GM18909 (cell line): Measurements from ENCODE around the gene ACOXL.

ENCODE experiments used
- ATAC-seq: cut with Tn5 transposase; IDR thresholded peaks from one replicate; pipeline ENCODE4 v1.9.1; 2021; ENCODE audit warnings: mild to moderate bottlenecking; ENCODE audit not compliant: unreplicated experiment, poor library complexity

ACOXL gene

DNA sequence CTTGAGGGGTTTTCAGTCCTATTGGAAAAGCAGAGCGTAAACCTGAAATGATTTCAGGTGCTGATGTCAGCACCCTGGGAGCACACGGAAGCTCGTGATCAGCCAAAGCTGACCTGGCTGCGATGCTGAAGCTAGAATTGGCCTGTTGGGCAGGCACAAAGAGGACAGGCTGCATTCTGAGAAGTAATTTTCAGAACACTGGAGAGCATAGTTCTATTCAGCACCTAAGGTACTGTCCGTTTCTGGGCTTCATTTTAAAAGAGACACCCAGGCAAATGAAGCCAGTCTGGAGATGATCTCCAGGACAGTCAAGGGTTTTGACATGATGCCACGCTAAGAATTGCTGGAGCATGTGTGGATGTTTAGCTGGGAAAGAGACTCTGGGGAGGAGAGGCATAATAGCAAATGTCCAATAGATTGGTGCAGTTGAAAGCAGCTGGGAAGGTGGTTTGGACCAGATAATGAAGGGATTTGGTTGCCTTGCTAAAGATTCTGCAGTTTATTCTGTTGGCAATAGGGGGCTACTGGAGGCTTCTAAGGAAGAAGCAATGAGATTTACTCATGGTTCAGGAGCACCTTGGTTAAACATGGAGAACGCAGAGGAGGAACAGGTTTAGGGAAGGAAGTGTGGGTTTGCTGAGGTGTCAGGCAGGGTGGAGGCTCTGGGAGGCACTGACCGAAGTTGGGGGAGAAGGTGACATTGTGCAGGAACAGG is 86.6 kb downstream of the ACOXL start:
- no peak for ATAC-seq

DNA sequence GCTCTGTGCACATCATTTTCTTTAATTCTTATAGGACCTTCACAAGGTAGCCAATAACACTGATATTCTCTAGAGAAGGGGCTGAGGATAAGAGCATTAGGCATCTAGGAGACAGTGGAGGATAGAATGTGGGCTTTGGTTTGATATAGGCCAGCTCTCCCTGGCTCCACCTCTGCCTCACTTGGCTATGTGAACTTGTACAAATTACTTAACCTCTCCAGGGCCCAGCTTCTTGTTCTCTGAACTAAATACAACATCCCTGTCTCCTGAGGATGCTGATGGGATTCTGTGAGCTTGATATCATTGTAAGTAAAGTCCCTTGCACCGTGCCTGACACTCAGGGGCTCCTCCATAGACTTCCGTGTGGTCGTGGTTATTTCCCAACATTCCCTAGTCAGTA is 87.3 kb downstream of the ACOXL start:
- ATAC-seq = no peak

- ATAC-seq = no peak
Measured at GRCh38 chr2:110820128-110820527, 87.8 kb downstream of the ACOXL start.

DNA sequence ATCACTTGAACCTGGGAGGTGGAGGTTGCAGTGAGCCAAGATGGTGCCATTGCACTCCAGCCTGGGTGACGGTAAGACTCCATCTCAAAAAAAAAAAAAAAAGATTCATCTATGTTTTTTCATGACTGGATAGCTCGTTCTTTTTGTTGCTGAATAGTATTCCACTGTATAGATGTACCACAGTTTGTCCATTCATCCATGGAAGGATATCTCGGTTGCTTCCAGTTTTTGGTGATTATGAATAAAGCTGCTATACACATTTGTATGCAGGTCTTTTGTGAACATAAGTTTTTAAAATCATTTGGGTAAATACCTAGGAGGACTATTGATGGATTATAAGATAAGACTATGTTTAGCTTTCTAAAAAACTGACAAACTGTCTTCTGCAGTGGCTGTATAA is 90.8 kb downstream of the ACOXL start:
- ATAC-seq = no peak

GRCh38 chr2:110827511-110827910 is 95.1 kb downstream of the ACOXL start:
- no peak for ATAC-seq

DNA sequence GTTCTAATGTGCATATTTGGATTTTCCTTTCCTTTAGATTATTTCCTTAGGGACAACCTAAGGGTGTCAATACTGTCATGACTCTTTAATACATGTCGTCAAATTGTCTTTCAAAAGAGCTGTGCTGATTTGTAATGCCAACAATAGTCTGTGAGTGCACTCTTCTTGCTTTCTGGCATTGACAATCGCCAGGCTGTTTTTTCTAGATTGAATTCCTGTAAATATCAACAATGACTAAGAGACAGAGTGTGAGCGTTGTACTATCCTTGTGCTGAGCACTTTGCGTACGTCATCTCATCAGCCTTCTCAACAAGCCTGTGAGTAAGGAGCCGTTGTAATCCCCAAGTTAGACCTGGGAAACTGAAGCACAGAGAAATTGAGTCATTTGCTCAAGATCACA is 96.0 kb downstream of the ACOXL start:
- ATAC-seq = no peak

GRCh38 chr2:110829413-110830146 is 97.2 kb downstream of the ACOXL start:
- ATAC-seq = no peak

DNA sequence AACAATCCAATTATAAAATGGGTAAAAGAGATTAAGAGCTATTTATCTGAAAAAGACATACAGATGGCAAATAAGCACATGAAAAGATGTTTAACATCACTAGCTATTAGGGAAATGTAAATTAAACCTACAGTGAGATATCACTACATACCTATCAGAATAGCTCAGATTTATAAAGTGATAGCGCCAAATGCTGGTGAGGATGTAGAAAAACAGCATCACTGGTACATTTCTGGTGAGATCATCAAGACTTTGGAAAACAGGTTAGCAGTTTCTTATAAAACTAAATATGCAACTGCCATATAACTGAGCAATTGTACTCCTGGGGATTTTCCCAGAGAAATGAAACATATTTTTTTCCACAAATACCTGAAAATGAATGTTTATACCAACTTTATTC is 100.4 kb downstream of the ACOXL start:
- ATAC-seq = no peak

DNA sequence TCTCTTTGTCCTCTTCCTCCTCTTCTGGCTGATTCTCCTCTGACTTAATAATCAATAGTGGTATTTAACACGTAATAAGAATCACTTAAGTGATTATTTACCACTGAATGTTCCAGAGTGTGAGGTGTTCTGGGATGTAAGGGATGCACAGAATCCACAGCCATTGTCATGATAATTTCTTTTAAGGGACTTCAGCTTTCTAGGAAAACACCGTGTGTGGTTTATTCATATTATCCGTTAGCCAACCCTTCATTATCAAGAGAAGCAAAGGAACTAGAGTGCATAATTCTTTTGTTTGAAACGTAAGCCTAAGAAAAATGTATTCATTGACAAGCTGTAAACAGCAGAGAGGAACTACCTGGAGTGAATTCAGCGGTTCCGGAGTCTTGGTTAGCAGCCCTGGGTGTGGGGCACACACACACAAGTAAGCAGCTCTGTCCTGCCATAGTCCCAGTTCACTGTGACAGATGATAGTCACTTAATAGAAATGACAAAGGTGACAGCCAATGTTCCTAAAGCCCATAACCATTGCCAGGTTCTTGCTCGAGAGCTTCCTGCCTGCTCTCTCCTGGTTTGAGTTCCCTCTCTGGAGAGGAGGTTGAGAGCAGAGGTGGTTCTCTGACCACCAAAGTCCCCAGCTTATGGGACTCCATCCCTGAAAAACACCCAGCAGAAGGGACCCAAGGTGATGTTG is 101.9 kb downstream of the ACOXL start:
- ATAC-seq = no peak

- no peak for ATAC-seq
Measured at GRCh38 chr2:110836671-110837070, 104.3 kb downstream of the ACOXL start.

GRCh38 chr2:110837446-110838409 is 105.4 kb downstream of the ACOXL start:
- ATAC-seq = no peak

DNA sequence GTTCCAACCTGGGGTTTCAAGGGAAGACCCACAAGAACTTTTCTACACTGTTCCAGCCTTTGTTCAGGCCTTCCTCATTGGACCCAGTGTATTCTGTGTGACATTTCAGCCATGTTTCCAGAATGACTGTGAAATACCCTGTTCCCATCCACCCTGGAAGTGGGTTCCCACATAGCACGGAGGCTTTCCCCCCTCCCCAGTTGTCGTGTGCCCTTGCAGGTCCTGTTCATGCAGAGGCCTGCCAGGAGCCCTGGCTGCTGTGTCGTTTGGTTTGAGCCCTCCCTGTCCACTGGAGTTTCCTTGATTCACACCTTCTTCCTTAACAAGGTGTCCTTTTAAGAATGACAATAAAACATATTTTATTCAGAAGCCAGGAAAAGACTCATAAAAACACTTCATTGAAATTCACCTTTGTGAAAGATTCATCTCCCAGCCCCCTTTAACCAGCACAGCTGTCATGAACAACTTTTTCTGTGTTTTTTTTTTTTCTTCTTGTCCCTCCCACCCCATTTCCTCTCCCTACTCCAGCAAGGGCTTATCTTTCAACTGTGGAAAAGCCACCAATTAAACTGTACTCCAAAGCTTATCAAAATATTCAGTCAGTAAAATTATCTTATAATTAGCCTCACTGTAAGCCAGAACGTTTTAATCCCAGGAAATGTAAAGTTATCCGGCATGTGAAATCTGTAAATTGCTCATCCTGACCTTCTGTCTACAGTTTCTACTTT is 106.4 kb downstream of the ACOXL start:
- ATAC-seq = no peak

DNA sequence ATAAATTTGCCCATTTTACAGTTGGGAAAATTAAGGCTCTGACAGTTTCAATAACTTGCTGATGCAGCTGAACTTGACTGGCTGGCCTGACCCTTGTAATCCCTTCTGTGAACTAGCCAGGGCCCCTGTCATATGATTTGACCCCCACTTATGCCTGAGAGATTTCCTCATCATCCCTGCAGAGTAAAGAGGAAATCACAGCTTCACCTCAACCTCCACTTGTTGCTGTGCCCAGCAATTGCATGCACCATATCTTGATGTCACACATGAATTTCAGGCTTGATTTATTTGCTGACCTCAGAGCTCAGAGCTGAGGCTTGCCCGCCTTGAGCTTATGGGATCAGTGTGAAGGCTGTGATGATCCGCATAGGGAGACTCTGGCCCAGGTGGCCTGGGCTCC is 108.1 kb downstream of the ACOXL start:
- ATAC-seq = no peak

- no peak for ATAC-seq
Measured at GRCh38 chr2:110842048-110842447, 109.7 kb downstream of the ACOXL start.

DNA sequence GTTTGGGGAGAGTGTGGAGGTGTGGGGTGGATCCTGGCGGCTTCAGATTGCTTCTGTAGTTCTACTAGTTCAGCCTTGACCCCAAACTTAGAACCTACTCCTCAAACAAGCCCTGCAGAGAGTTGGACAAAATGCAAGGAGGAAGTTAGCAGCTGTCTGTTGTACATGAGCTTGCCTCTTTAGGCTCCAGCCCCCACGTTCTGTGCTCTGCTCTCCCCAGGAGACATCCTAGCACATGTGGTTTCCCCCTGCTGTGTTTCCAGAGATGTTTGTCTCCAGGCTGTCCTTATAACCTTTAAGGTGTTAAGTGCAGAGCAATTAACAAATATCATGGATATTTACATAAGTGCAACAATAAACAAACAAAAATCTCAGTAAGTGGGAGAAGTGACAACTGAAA is 111.1 kb downstream of the ACOXL start:
- ATAC-seq = no peak

DNA sequence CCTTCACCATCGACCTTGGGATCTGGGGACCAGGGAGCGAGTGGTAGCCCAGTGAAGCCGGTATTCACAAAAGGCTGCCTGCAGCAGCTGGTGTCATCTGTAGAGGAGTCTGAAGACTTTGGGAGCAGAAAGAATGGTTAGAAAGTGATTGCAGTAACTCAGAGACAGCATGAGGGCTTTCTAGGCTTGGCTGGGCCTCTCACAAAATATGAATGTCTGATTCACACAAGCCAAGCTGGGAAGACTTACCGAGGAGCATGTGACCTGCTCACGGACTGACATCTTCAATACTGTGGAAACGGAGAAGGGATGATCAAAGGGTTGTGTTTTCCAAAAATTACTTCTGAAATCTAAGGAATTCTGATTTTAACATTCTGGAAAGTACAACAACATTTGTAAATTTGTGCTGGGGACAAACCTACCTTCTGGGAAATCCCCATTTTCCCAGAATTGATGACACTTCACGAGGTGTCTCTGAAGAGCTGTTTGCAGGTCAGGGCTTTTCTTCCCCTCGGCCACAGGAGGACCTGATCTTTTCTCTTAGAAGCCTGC is 111.7 kb downstream of the ACOXL start:
- no peak for ATAC-seq

- ATAC-seq = no peak
Measured at GRCh38 chr2:110847651-110848050, 115.3 kb downstream of the ACOXL start.

GRCh38 chr2:110848071-110848470 is 115.7 kb downstream of the ACOXL start:
- ATAC-seq = no peak

GRCh38 chr2:110848519-110849030 is 116.2 kb downstream of the ACOXL start:
- no peak for ATAC-seq
